K562 (cell line): Measurements from ENCODE around the gene FUT2. TPM values are rescaled to one million over a fixed set of nuclear protein-coding genes. Genes with fewer than 3 reads are reported as not detected.

Experiments used
- ARHGAP35 ChIP-seq: fragments of 450-650 bp; IDR thresholded peaks from 2 replicates; pipeline ENCODE4 v1.6.1; 2018; ENCODE audit not compliant: partially characterized antibody
- BRCA1 ChIP-seq, 2 experiments: fragments of 450-650 bp in 1 of 2; sonication (generic) in 1 of 2; formaldehyde crosslinking in 1 of 2; IDR thresholded peaks; 2 replicates each; pipeline versions ENCODE4 v1.5.0 to v1.6.1; 2017 to 2020; ENCODE audit warnings: mild to moderate bottlenecking in 1 of 2, missing genetic modification reagents in 1 of 2
- HNRNPUL1 ChIP-seq: fragments of 200-400 bp; formaldehyde crosslinking; IDR thresholded peaks from 2 replicates; pipeline ENCODE4 v1.6.1; 2017; ENCODE audit warnings: low read length
- KLF16 ChIP-seq: IDR thresholded peaks from 2 replicates; pipeline ENCODE4 v1.6.1; 2016; ENCODE audit warnings: antibody characterized with exemption
- MTA1 ChIP-seq: fragments of 450-650 bp; IDR thresholded peaks from 2 replicates; pipeline ENCODE4 v1.6.1; 2017; ENCODE audit warnings: borderline replicate concordance
- NFXL1 ChIP-seq: fragments of 450-650 bp; formaldehyde crosslinking; IDR thresholded peaks from 2 replicates; pipeline ENCODE4 v1.4.0; 2021; ENCODE audit warnings: mild to moderate bottlenecking
- PKNOX1 ChIP-seq: fragments of 450-650 bp; IDR thresholded peaks from 2 replicates; pipeline ENCODE4 v1.6.1; 2016
- SMARCA5 ChIP-seq: fragments of 450-650 bp; IDR thresholded peaks from 2 replicates; pipeline ENCODE4 v1.6.1; 2016
- SRF ChIP-seq, 2 experiments: fragments of 250-450, 450-650 bp in 1 of 2; sonication (Bioruptor Pico) in 1 of 2; sonication (generic) in 1 of 2; formaldehyde crosslinking; IDR thresholded peaks; 2 replicates each; pipeline versions ENCODE4 v1.5.0 to v1.5.1; 2020 to 2022; ENCODE audit warnings: mild to moderate bottlenecking in 1 of 2, missing genetic modification reagents in 1 of 2
- polyA plus RNA-seq, 8 experiments: library from polyadenylated mRNA; depleted of rRNA in 4 of 8; stranded (reverse) in 5 of 8; unstranded in 3 of 8; fragments of >200 nt; fragmentation: Nextera tagmentation in 2 of 8; fragmentation: Illumina TruSeq in 1 of 8; extraction: Ambion mirVana in 2 of 8; extraction: Trizol in 1 of 8; gene quantifications; 2 replicates each; pipeline versions ENCODE4 v1.2.1 to v1.2.3, GENCODE V29; 2011 to 2014; ENCODE audit warnings: inconsistent platforms in 1 of 8, missing spikeins in 1 of 8
- total RNA-seq, 7 experiments: library from RNA; depleted of rRNA in 6 of 7; stranded (reverse); fragments of >200 nt in 6 of 7; fragmentation: Illumina TruSeq in 2 of 7; extraction: Trizol in 2 of 7; gene quantifications; 2 replicates each; pipeline versions ENCODE4 v1.2.1 to v1.2.3, GENCODE V29; 2011 to 2021; ENCODE audit warnings: low replicate concordance in 1 of 7
- TF ChIP-seq, protein P1 (sequence below): fragments of 450-650 bp; formaldehyde crosslinking; IDR thresholded peaks from 2 replicates; pipeline ENCODE4 v1.4.0; 2022; ENCODE audit warnings: missing genetic modification characterization
- TF ChIP-seq, protein P2 (sequence below): sonication (generic); formaldehyde crosslinking; IDR thresholded peaks from 2 replicates; pipeline ENCODE4 v1.8.0; 2023; ENCODE audit warnings: mild to moderate bottlenecking, missing genetic modification reagents
- TF ChIP-seq, protein P3 (sequence below), 2 experiments: fragments of 450-650 bp; formaldehyde crosslinking in 1 of 2; IDR thresholded peaks; 2 replicates each; pipeline versions ENCODE4 v1.4.0 to v1.6.1; 2014 to 2020; ENCODE audit warnings: mild to moderate bottlenecking in 2 of 2, borderline replicate concordance in 1 of 2, low read depth in 1 of 2

Gene FUT2
- total and polyA plus RNA-seq, 9 of the 15 experiments (the other 6 are each of a cell fraction or from before 2014, with no cell fraction given), result 0.03 to 0.04 TPM; not detected in 7

DNA sequence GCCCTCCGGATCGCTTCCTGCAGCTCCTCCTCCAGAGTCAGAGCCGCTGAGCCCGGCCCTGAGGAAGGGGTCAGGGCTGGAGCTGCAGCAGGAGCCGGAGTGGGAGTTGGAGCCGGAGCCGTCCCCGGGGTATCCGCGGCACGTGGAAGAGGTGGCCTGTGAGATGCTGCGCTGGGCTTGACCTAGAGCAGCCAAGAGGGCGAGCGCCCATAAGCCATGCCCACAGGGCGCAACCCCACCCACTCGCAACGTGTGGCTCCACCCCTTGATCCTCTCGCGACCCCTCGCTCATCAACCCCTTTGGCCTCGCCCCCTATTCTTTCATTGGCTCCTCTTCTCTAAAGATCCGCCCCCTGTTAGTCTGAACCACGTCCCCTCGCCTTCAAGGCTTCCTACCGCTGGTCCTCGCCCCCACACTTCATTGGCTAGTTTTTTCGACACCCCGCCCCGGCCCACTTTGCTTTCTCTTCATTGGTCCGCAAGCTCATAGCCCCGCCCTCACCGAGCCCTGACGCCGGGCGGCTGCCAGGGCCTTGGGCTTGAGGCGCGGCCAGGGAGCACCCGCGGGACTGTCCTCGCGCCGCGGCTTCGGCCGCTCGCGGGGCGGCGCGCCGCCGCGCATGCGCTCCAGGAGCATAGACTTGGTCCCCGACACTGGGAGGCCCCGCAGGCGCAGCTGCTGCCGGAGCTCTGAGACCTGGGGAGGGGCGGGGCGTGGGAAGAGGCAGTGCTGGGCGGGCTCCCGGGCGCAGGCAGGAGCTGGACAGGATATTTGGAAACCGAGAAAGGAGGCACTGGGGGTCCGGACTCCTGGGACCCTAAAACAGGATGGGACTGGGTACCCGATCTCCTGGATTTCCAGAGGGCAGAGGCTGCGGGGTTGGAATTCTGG lies 18.3 kb downstream of the FUT2 start (continued):
- TF ChIP-seq, protein P1, sequence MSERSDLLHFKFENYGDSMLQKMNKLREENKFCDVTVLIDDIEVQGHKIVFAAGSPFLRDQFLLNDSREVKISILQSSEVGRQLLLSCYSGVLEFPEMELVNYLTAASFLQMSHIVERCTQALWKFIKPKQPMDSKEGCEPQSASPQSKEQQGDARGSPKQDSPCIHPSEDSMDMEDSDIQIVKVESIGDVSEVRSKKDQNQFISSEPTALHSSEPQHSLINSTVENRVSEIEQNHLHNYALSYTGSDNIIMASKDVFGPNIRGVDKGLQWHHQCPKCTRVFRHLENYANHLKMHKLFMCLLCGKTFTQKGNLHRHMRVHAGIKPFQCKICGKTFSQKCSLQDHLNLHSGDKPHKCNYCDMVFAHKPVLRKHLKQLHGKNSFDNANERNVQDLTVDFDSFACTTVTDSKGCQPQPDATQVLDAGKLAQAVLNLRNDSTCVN (CRISPR knock-in tag), result no peak
- peak; percentile 71 for TF ChIP-seq MTA1
- TF ChIP-seq SMARCA5, result no peak
- TF ChIP-seq ARHGAP35, result no peak
- no peak for TF ChIP-seq NFXL1 (CRISPR knock-in tag)
- TF ChIP-seq, protein P2, sequence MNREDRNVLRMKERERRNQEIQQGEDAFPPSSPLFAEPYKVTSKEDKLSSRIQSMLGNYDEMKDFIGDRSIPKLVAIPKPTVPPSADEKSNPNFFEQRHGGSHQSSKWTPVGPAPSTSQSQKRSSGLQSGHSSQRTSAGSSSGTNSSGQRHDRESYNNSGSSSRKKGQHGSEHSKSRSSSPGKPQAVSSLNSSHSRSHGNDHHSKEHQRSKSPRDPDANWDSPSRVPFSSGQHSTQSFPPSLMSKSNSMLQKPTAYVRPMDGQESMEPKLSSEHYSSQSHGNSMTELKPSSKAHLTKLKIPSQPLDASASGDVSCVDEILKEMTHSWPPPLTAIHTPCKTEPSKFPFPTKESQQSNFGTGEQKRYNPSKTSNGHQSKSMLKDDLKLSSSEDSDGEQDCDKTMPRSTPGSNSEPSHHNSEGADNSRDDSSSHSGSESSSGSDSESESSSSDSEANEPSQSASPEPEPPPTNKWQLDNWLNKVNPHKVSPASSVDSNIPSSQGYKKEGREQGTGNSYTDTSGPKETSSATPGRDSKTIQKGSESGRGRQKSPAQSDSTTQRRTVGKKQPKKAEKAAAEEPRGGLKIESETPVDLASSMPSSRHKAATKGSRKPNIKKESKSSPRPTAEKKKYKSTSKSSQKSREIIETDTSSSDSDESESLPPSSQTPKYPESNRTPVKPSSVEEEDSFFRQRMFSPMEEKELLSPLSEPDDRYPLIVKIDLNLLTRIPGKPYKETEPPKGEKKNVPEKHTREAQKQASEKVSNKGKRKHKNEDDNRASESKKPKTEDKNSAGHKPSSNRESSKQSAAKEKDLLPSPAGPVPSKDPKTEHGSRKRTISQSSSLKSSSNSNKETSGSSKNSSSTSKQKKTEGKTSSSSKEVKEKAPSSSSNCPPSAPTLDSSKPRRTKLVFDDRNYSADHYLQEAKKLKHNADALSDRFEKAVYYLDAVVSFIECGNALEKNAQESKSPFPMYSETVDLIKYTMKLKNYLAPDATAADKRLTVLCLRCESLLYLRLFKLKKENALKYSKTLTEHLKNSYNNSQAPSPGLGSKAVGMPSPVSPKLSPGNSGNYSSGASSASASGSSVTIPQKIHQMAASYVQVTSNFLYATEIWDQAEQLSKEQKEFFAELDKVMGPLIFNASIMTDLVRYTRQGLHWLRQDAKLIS (CRISPR knock-in tag), result no peak
- no peak for TF ChIP-seq HNRNPUL1
- no peak for TF ChIP-seq KLF16
- TF ChIP-seq, protein P3, sequence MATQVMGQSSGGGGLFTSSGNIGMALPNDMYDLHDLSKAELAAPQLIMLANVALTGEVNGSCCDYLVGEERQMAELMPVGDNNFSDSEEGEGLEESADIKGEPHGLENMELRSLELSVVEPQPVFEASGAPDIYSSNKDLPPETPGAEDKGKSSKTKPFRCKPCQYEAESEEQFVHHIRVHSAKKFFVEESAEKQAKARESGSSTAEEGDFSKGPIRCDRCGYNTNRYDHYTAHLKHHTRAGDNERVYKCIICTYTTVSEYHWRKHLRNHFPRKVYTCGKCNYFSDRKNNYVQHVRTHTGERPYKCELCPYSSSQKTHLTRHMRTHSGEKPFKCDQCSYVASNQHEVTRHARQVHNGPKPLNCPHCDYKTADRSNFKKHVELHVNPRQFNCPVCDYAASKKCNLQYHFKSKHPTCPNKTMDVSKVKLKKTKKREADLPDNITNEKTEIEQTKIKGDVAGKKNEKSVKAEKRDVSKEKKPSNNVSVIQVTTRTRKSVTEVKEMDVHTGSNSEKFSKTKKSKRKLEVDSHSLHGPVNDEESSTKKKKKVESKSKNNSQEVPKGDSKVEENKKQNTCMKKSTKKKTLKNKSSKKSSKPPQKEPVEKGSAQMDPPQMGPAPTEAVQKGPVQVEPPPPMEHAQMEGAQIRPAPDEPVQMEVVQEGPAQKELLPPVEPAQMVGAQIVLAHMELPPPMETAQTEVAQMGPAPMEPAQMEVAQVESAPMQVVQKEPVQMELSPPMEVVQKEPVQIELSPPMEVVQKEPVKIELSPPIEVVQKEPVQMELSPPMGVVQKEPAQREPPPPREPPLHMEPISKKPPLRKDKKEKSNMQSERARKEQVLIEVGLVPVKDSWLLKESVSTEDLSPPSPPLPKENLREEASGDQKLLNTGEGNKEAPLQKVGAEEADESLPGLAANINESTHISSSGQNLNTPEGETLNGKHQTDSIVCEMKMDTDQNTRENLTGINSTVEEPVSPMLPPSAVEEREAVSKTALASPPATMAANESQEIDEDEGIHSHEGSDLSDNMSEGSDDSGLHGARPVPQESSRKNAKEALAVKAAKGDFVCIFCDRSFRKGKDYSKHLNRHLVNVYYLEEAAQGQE (IDR thresholded peaks at IDR 0.05; ENCODE audit: borderline replicate concordance), result peak; percentile 6; the same call in 1 of the 2 replicates
- TF ChIP-seq, protein P3 (CRISPR knock-in tag; IDR thresholded peaks at IDR 0.05; ENCODE audit: low read depth), result no peak
- TF ChIP-seq PKNOX1, result peak; percentile 77
- TF ChIP-seq BRCA1 (IDR thresholded peaks at IDR 0.05), result no peak
- no peak for TF ChIP-seq BRCA1 (CRISPR knock-in tag; IDR thresholded peaks at IDR 0.05)
- peak in 1 of 2 experiments; percentile 8; a peak in 1 of 4 replicates for TF ChIP-seq SRF (CRISPR knock-in tag; IDR thresholded peaks at IDR 0.05)
